GM19463 (cell line): Measurements from ENCODE around the gene LDLRAP1.
"Not testable (repeated sequence)": the region's sequence is repeated elsewhere in the genome, so short reads cannot be mapped to it uniquely, and the experiment has no call there.

Experiments
- ATAC-seq: cut with Tn5 transposase; IDR thresholded peaks from one replicate; pipeline ENCODE4 v1.9.1; 2021; ENCODE audit warnings: mild to moderate bottlenecking, moderate library complexity; ENCODE audit not compliant: unreplicated experiment

LDLRAP1 gene, protein sequence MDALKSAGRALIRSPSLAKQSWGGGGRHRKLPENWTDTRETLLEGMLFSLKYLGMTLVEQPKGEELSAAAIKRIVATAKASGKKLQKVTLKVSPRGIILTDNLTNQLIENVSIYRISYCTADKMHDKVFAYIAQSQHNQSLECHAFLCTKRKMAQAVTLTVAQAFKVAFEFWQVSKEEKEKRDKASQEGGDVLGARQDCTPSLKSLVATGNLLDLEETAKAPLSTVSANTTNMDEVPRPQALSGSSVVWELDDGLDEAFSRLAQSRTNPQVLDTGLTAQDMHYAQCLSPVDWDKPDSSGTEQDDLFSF

DNA sequence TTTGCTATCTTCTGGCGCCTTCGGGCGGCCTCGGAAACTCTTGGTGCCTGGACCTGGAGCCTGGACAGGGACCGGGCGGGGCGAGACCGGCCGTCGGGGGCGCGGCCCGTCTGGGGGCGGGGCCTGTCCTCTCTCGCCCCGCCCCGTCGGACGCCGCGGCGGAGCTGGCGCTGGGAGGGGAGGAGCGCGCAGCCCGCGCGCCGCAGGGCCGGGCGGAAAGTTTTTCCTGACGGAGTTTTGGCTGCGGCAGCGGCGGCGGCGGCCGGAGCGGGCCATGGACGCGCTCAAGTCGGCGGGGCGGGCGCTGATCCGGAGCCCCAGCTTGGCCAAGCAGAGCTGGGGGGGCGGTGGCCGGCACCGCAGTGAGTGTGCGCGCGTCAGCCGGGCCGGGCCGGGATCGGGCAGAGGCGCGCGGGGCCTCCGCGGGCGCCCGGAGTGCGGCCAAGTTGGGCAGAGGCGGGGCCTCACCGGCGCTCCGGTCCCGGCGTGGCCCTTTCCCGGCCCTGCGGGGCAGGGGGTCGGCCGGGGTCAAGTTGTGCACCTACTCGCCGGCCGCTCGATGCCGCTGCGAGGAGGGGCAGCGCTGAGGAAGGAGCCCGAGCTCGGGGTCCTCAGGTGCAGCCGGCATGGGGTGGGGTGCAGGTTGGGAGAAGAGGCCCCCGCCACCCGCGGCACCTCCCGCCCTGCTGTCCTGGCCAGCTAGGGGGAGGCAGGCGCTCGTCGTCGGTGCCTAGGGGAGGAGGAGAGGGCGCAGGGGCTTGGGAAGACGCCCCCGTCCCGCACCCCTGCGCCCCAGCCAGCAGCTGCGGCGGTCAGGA lies at the start of gene LDLRAP1:
Gene LDLRAP1 (plus strand): TSS at position 182 of the 818 bp plus-strand sequence. CDS start 93 bp downstream, at position 275.
- ATAC-seq, result peak; percentile 85

DNA sequence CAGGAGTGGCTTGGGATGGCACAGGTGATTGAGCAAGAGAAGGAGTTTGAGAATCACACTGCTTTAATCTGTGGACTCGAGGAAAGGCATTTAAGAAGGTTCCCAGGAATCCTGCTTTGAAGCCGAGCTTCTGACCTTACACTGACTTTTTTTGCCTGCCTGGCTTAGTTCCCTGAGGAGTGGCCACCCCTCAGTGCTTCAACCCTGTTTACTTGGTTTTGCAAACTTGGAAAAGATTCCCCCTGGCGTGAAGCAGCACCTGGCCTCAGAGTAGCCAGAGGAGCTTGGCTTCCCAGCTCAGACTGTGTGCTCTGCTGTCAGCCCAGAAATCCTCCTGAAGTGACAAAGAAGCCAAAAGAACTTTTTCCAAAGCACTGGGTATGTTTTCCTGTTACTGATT lies 48.5 kb upstream of the LDLRAP1 start:
- no peak for ATAC-seq

DNA sequence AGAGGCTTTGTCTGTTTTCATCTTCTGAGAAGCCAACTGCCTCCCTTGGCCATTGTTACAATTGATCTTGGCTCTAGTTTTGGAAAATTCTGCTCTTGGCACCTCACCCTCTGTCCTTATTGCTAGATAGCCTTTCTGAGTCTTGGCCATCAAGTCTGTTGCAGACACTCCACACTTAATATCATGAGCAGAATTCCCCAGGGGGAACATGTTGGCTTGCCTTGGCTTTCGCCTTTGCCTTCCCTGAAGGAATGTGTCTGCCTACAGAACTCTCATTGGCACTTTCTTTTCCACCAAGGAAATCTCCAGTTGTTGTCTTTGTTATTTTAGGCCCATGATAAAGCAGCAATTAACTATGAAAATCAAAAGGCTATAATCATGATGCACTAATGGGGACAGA lies 42.7 kb upstream of the LDLRAP1 start:
- ATAC-seq, result no peak

DNA sequence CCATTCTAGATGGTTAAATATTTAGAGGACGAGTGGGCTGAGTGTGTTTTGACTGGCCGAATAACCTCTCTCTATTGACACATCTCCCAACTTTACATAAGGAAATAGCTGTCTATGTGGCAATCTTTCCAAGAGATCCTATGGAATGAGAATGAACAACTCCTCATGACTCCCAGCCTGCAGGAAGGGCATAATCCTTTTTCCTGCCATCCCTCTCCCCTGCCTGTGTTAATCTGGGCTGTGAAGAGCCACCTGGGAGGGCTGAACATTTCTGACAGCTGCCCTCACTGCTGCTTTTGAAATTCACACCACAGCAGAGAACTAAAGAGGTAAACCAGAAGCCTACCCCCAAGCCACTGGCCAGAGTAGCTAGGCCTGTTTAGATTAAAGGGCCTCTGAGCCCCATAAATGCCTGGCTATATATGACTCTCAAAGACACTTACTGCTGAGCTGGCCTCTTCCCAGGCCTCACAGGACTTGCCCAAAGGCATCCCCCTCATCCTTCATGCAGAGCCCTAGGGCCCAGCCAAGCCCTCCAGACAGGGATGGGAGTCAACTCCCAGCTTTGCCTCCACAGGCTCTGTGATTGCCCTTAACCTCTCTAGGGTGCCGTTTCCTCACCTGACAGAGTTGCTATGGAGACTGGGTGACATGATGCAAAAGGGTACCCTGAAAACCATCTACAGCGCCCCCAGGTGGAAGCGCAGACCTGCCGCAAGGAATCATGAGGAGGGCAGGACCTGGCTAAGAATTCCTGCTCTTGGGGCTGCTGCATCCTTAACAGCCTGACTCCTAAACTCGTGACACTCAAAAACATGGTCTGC lies 42.0 kb upstream of the LDLRAP1 start:
- ATAC-seq, result no peak

DNA sequence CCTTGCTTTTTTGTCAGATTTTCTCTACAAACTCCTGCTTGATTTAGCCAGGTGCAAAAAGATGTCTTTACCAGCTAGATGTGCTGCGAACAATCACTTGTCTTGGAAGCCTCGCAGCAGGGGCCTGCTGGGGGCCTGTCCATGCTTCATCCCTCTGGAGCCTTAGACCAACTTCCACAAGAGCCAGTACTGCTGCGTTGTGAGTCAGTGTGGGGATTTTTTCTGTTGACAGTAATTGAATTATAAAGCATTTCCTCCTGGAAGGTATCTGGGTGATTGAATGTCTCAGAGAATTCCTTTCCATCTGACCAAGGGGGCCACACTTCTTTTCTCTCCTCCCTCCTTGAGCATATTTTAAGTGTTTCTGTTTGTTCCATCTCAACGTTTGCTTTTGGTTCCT lies 40.4 kb upstream of the LDLRAP1 start:
- ATAC-seq, result no peak

DNA sequence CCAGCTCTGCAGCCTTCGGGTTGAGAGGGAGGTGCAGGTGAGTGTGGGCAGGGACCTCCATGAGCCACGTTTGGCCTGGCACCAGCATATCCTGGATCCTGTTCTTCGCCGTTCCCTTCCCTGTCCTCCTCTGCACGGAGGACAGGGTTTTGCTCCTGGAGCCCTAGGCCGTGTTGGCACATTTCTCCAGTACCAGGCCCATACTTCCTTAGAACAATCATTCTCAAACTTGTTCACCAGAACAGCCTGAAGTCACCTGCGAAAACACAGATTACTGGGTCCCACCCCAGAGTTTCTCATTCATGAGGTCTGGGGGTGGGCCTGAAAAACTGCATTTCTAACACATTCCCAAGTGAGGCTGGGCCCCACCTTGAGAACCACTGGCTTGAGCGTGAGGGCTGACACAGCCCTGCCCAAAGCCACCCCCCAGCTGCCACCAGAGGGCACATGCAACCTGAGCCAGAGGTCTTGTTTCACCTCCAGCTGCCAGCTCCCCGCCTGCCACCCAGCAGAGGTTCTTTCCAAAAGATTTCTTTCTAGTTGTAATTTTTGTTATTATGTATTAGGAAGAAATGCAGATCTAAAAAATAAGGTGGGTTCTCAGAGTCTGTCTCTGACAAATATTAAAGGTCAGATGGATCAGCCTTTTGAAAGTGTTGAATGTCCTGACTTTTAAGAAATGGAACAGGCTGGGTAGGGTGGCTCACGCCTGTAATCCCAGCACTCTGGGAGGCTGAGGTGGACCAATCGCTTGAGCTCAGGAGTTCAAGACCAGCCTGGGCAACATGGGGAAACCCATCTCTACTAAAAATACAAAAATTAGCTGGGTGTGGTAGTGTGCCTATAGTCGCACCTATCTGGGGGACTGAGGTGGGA lies 39.6 kb upstream of the LDLRAP1 start:
- no peak for ATAC-seq

DNA sequence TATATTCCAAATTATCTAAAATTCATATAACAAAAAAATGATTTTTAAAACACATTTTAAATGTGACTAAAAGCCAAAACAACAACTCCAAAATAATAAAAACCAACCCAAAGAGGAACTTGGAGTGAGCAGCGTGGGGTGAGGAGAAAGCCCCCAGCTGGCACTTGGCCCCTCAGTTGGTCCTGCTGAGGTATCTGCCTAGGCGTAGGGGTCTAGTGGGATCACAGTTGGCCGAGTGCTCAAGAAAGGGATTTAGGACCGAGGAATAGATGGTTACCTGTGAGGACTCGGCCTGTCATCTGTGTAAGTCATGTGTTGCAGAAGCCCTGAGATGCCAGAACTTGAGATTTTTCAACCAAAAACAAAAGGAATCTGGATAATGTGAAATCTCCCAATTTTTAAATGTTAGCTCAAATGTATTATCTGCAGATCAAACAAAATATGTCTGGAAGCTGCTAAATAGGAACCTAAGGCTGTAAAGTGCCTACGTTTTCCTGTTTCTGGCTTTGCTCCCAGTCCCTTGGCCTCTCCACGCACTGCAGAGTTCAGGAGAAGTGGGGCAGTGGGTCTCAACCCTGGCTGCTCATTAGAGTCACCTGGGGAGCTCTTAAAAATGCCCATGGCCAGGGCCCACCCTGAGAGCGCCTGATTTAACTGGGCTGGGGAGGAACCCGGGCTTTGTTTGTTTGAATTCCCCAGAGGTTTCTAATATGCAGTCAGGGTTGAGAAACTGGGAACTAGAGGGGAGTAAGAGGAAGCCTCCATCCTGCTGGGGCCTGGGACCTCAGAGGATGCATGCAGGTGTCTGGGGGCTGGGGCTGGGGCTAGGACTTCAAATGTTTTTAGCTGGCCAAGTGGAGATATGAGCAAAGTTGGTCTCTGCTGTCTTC lies 38.5 kb upstream of the LDLRAP1 start:
- no peak for ATAC-seq

DNA sequence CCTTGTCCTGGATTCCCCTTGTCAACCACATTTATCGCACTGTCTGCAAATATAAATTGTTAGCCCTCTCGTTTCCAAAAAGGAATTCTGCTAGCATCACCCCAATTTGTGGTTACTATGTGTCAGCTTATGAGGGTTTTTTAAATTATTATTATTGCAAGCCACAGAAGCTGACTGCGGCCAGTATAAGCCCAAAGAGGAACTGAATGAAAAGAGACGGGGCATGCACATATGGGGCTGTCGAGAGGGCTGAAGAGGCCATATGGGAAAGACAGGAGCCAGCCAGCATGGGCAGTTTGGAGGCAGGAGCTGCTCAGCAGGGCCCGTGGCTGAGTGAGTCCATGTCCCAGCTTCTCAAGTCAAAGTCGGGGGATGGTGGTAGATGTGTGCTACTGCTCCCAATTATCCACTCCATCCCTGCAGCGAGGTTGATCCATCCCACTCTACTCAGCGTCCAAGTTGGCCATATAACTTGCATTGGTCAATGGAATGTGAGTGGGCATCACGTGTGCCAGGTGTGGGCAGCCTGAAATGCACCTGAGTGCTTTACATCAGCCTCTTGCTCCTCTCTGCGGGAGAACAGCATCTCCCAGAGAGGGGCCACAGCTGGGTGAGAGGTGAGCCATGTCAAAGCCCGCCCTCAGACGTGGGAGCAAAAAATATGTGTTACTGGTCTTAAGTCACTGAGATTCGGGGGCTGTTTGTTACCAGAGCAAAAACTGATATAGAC lies 37.6 kb upstream of the LDLRAP1 start:
- ATAC-seq, result no peak

DNA sequence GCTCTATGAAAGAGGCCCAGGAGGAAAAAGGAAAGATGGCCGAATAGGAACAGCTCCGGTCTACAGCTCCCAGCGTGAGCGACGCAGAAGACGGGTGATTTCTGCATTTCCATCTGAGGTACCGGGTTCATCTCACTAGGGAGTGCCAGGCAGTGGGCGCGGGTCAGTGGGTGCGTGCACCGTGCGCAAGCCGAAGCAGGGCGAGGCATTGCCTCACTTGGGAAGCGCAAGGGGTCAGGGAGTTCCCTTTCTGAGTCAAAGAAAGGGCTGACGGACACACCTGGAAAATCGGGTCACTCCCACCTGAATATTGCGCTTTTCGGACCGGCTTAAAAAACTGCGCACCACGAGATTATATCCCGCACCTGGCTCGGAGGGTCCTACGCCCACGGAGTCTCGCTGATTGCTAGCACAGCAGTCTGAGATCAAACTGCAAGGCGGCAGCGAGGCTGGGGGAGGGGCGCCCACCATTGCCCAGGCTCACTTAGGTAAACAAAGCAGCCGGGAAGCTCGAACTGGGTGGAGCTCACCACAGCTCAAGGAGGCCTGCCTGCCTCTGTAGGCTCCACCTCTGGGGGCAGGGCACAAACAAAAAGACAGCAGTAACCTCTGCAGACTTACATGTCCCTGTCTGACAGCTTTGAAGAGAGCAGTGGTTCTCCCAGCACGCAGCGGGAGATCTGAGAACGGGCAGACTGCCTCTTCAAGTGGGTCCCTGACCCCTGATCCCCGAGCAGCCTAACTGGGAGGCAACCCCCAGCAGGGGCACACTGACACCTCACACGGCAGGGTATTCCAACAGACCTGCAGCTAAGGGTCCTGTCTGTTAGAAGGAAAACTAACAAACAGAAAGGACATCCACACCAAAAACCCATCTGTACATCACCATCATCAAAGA lies 36.6 kb upstream of the LDLRAP1 start:
- not testable (repeated sequence) for ATAC-seq

DNA sequence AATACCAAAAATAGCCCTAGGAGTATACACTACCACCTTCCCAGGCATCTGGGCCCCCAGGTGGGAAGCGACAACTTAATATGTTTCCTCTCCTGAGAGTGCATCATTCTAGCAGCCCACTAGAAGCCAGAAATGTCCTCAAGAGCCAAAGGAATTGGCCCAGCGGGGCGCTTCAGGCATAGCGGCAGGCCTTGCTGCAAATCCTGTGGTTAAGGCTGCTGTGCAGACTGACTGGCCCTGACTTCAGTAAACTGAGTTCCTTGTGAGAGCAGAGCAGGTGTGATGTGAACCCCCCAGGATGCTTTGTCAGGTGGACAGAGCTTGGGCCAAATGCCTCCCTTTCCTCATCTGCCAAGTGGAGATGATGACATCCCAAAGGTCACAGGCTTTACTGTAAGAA lies 29.7 kb upstream of the LDLRAP1 start:
- no peak for ATAC-seq

DNA sequence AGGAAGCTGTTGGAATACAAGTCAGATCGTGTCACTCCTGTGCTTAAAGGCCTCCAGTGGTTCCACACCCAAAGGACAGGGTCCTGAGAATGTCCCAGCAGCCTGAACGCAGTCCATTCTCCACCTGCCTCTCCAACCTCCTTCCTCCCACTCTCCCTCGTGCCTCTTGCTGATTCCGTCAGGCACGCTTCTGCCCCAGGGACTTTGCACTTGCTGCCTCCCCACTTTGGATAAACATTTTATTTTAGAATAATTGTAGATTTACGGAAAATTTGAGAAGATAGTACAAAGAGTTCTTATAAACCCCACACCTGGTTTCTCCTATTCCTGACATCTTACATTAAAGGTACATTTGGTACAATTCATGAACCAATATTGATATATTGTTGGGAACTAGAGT lies 28.4 kb upstream of the LDLRAP1 start:
- ATAC-seq, result no peak

DNA sequence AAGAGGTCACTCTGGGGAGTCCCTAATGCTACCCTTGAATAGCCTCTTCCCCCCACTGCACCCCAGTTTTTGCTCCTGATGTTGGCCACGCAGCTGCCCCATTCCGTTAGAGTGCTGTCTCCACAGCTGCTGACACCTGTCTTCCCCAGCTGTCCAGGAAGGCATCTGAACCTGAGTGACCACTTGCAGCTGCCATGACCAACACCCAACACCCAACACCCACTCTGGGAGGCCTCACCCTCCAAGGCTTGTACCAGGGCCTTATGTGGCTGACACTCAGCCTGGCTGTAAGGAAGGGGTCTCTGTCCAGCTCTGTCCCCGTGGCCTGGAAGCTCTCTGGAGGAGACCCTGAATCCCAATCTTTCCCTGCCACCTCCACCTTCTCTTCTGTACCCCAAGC lies 26.7 kb upstream of the LDLRAP1 start:
- ATAC-seq, result no peak

DNA sequence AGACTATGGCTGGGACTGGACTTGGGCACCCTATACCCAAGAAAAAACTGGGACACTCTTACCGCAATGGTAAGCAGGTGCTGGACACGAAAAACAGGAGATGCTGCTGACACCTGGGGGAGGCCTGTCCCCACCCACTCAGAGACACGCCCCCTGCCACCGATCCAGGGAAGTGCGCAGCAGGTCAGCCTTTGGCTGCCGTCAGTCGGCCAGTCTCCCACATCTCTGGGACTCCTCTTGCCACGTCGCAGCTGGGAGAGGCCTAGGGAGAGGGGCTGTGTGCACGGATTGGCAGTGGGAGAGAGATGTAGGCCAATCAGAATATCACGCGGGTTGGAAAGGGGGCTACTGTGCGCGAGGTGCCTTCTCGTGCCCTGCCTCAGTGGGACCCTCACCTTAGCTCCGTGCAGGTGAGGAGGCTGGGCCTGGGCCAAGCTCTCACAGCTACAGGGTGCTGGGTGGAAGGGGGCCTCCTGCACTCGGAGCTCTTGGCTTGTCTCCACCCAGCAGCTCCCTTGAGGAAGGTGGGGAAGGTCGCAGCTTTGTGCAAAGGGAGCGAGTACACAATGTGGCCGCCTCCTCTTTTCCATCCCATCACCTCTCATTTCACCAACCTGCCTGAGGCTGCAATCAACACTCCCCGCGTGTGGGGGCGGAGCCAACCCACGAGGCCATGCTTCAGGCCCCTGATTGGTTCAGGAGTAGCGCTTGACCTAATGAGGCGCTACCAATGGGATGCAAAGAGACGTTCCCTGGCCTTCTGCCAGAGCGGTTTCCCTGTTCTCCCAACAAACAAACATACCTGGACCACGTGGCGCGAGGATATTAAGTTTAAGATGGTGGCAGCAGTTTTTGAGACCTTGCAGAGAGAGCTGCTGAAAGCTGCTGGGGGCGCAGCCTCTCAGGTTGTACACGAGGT lies 25.7 kb upstream of the LDLRAP1 start:
- ATAC-seq, result no peak

DNA sequence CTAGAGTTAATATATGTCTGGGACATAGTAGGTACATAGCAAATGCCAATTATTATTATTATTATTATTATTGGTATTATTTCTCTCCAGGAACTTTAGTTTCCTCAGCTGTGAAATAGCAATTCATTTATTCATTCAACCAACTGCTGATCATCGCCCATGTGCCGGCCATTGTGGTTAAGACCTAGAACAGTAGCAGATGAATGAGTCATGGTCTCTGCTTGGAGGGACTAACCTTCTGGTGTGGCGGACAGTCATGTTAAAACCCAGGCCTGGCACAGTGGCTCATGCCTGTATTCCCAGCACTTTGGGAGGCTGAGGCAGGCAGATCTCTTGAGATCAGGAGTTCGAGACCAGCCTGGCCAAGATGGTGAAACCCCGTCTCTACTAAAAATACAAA lies 23.8 kb upstream of the LDLRAP1 start:
- no peak for ATAC-seq

DNA sequence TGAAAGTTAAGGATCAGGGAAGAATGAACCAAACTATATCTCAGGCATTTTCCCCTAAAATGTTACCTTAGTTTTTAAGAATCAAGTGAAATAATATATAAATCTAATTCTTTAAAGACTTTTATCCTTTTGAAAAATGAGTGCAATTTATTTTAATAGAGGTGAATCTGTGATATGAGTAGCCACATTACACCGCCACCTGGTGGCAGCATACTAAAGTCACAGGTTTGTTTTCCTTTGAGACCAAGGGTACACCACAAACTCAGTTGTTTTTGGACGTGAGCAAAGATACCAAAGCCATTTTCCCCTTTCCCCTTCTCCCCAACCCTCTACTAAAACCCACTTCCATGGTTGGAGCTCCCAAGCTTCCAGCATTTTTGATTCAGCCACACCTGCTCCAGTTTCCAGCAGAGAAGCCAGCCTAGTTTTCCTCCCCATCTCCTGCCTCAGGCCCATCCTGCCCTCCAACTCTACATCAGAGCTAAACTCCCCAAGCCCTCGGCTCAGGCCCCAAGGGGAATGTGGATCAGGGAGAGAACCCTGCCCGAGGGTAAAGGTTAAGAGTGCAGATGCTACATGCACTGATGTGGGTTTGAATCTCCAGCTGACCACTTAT lies 22.9 kb upstream of the LDLRAP1 start:
- ATAC-seq, result no peak

DNA sequence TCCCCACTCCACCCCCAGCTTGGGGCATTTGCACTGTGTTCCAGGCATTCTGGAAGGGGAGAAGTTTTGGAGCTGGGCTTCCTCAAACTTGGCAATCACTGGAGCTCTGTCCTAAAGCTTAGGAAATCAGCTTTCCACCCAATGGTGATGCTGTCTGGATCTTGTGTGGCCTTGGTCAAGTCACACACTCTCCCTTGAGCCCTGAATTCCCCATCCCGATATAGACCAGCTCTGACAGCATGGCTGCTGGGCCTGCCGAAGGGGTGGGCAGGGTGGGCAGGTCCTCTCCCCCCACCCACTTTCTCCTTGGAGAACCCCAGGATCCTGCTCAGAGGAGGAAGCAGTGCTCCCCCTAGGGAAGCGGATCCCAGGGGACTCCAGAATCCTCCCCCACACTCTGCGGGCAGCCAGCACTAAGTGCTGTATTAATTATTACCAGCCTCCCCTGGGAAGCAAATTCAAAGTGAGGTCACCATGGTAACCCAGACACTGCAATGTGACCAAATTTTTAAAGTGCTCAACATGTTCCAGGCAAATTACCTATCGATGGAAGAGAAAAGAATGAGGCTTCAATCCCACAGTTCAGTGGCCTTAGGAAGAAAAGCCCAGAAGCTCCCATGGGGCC lies 21.3 kb upstream of the LDLRAP1 start:
- ATAC-seq, result peak; percentile 63
